A673 (cell line): ENCODE results near the gene PVR. TPM values are rescaled to one million over a fixed set of nuclear protein-coding genes. Genes with fewer than 3 reads are reported as not detected.
"Not testable (repeated sequence)": the region's sequence is repeated elsewhere in the genome, so short reads cannot be mapped to it uniquely, and the experiment has no call there.

Source experiments
- BruUV-seq: library from RNA; stranded (reverse); fragments of 400-500 nt; replicated peaks from 2 replicates; lab custom pipeline; 2021; lab: Mats Ljungman, UMichigan
- CTCF ChIA-PET: fragments of 300-600 bp; sonication (Branson Sonifier 250); formaldehyde crosslinking; loops from one replicate; lab custom pipeline; 2022; ENCODE audit warnings: antibody characterized with exemption; lab: Charles Lee
- POLR2A ChIA-PET: fragments of 300-600 bp; sonication (Branson Sonifier 250); formaldehyde crosslinking; loops from one replicate; lab custom pipeline; 2022; ENCODE audit warnings: antibody characterized with exemption; ENCODE audit not compliant: low non-redundant PET; lab: Charles Lee
- DNase-seq: peaks from one replicate; pipeline ENCODE4 v3.0.0-alpha.2; 2015; ENCODE audit warnings: low spot score
- H3K27ac ChIP-seq: fragments of 200-600 bp; sonication (generic); 2 replicates; pipeline ENCODE4 v1.5.1; 2016; ENCODE audit warnings: mixed run types, low read depth, mild to moderate bottlenecking, mixed read lengths, antibody characterized with exemption, low read length; ENCODE audit not compliant: poor library complexity, severe bottlenecking
- H3K27me3 ChIP-seq: fragments of 200-600 bp; sonication (generic); replicated peaks from 2 replicates; pipeline ENCODE4 v1.6.1; 2017; ENCODE audit warnings: mixed run types, low read depth, mild to moderate bottlenecking, mixed read lengths, antibody characterized with exemption, low read length; ENCODE audit not compliant: insufficient read depth, poor library complexity
- H3K36me3 ChIP-seq: fragments of 200-600 bp; sonication (generic); 2 replicates; pipeline ENCODE4 v1.6.1; 2016; ENCODE audit warnings: mixed run types, mild to moderate bottlenecking, mixed read lengths, antibody characterized with exemption, low read length; ENCODE audit not compliant: insufficient read depth, poor library complexity, severe bottlenecking
- H3K4me1 ChIP-seq: fragments of 200-600 bp; sonication (generic); 2 replicates; pipeline ENCODE4 v1.6.1; 2017; ENCODE audit warnings: mixed run types, mild to moderate bottlenecking, mixed read lengths, antibody characterized with exemption, low read length; ENCODE audit not compliant: insufficient read depth, poor library complexity, severe bottlenecking
- H3K4me3 ChIP-seq: fragments of 200-600 bp; sonication (generic); 2 replicates; pipeline ENCODE4 v1.5.1; 2016; ENCODE audit warnings: low read depth, mixed run types, mild to moderate bottlenecking, mixed read lengths, low read length; ENCODE audit not compliant: poor library complexity, severe bottlenecking
- H3K9me3 ChIP-seq: fragments of 200-600 bp; sonication (generic); 2 replicates; pipeline ENCODE4 v1.6.1; 2016; ENCODE audit warnings: mixed run types, low read depth, mild to moderate bottlenecking, mixed read lengths, antibody characterized with exemption, low read length; ENCODE audit not compliant: poor library complexity, severe bottlenecking
- CTCF ChIP-seq: fragments of 300-800, 200-600 bp; sonication (generic); conservative IDR thresholded peaks from 2 replicates; pipeline ENCODE4 v1.5.1; 2017; ENCODE audit warnings: low read depth, mild to moderate bottlenecking, antibody characterized with exemption, low read length, moderate library complexity, mixed read lengths
- EZH2 ChIP-seq: fragments of 200-600 bp; sonication (generic); IDR thresholded peaks from 2 replicates; pipeline ENCODE4 v1.6.1; 2017; ENCODE audit warnings: borderline replicate concordance, low read depth, mild to moderate bottlenecking, mixed read lengths, antibody characterized with exemption, low read length; ENCODE audit not compliant: poor library complexity, severe bottlenecking
- intact Hi-C: fragments of 100-400 bp; cut with micrococcal nuclease; formaldehyde crosslinking; loops from one replicate; pipeline ENCODE4 v1.10.0; 2022; ENCODE audit not compliant: unreplicated experiment
- total RNA-seq: library from RNA; stranded (reverse); gene quantifications from 2 replicates; pipeline ENCODE4 v1.2.3, GENCODE V29; 2021

The PVR gene
- total RNA-seq, 1 experiment from 2014 or later, result 29.5 TPM

- Histone ChIP-seq H3K4me1 (no peaks in the 10 kb centered on the region), H3K4me3 (no peak overlapping the region), H3K27ac (no peak overlapping the region), H3K9me3 (no peaks in the 10 kb centered on the region), H3K27me3 (no peaks in the 10 kb centered on the region), H3K36me3 (no peaks in the 10 kb centered on the region)
- POLR2A ChIA-PET, result no interaction called here
- TF ChIP-seq CTCF (no peak), EZH2 (no peak)
- DNase-seq, result no peak
- no TSS peak for BruUV-seq
- CTCF ChIA-PET, result interaction anchor here (0.5 kb wide), 1 partner anchor 38 kb away, joined by 3 read pairs; no protein-coding TSS in a partner anchor
- intact Hi-C loops, result no loop called here
Observed at GRCh38 chr19:44708940-44709339, 65.2 kb downstream of the PVR start.

DNA sequence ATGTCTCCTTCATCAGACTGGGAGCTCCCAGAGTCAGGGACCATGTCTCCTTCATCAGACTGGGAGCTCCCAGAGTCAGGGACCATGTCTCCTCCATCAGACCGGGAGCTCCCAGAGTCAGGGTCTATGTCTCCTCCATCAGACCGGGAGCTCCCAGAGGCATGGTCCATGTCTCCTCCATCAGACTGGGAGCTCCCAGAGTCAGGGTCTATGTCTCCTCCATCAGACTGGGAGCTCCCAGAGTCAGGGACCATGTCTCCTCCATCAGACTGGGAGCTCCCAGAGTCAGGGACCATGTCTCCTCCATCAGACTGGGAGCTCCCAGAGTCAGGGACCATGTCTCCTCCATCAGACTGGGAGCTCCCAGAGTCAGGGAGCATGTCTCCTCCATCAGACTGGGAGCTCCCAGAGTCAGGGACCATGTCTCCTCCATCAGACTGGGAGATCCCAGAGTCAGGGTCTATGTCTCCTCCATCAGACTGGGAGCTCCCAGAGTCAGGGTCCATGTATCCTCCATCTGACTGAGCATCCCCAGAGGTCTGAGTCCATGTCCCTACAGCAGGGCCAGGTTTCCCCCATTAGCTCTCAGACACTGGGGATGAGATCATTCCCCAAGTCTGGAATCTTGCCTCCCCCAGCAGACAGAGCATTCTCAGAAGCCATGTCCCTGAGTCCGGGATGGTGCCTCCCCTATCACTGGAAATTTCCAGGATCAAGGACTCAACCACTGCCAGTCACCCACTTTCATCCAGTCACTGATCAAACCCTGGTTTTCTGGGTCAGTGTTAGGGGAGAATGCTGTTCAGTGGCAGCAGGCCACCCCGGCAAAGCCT, 65.9 kb downstream of the PVR start:
- H3K4me3 ChIP-seq, H3K36me3 ChIP-seq, H3K27ac ChIP-seq, H3K4me1 ChIP-seq, H3K27me3 ChIP-seq, intact Hi-C loops, POLR2A ChIA-PET, H3K9me3 ChIP-seq, CTCF ChIA-PET, DNase-seq, BruUV-seq: not testable (repeated sequence)

DNA sequence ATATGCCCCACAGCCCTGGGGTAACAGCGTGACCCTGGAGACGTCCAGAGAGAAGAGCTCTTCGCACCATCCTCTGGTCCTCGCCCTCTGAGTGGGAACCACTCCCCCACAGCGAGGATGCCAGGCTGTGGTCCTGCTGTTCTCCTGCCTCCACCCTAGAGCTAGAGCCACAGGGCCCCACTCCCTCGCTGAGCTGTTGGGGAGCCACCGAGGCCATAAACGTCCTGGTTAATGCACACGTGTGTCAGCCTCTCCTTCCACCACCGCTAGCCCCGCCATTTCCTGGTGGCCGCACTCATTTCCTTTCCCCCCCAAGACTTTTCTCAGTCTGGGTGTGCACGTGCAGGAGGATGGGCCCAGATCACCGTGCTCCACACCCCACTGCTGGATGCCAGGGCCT, 66.8 kb downstream of the PVR start:
- ChIA-PET CTCF (no interaction called here), POLR2A (no interaction called here)

More for the DNA sequence above, 66.8 kb downstream of the PVR start:
- no peaks in the 10 kb centered on the region for H3K27me3 ChIP-seq
- no peak for DNase-seq
- no peaks in the 10 kb centered on the region for H3K4me1 ChIP-seq
- H3K27ac ChIP-seq, result no peak overlapping the region
- intact Hi-C loops, result no loop called here
- no peaks in the 10 kb centered on the region for H3K9me3 ChIP-seq
- BruUV-seq, result no TSS peak
- TF ChIP-seq EZH2 (no peak), CTCF (no peak)
- H3K36me3 ChIP-seq, result no peaks in the 10 kb centered on the region
- no peak overlapping the region for H3K4me3 ChIP-seq
